Adrenal gland (tissue), 5 donors: ENCODE measurements around the gene MAGEB17.

Experiments
- CTCF ChIP-seq, 6 experiments: fragments of 450-650 bp in 4 of 6; fragments of 200-600 bp in 2 of 6; sonication (generic) in 1 of 6; IDR thresholded peaks; 1 replicate in 5 of 6; 2 replicates in 1 of 6; pipeline versions ENCODE4 v1.5.1 to v1.8.0; 2016 to 2021; ENCODE audit warnings: antibody characterized with exemption in 6 of 6, mild to moderate bottlenecking in 2 of 6, moderate library complexity in 1 of 6
- POLR2A ChIP-seq, 2 donors: fragments of 450-650 bp; IDR thresholded peaks; one replicate each; pipeline ENCODE4 v1.6.1; 2017; ENCODE audit warnings: antibody characterized with exemption in 2 of 2, mild to moderate bottlenecking in 2 of 2, moderate library complexity in 1 of 2
- donor health status: DM: no; HTN: no; CAD: no.

- TF ChIP-seq CTCF (IDR thresholded peaks at IDR 0.05) (no peak), POLR2A (IDR thresholded peaks at IDR 0.05) (no peak)
Measured at GRCh38 chrX:16191605-16192004, 24.3 kb downstream of the MAGEB17 start.
